NB4 (cell line): ENCODE results near the gene MGAM2.

Source experiments
- CTCF ChIP-seq: IDR thresholded peaks from one replicate; pipeline ENCODE4 v1.5.1; 2012; ENCODE audit warnings: low read depth, low read length
- MAX ChIP-seq: IDR thresholded peaks from 2 replicates; pipeline ENCODE4 v1.6.1; 2011; ENCODE audit warnings: low read depth, low read length
- POLR2A ChIP-seq: IDR thresholded peaks from 2 replicates; pipeline ENCODE4 v1.6.1; 2011; ENCODE audit warnings: mild to moderate bottlenecking; ENCODE audit not compliant: insufficient read length; ENCODE audit errors: extremely low read depth

GRCh38 chr7:142263598-142264380, 152.3 kb downstream of the MGAM2 start:
- TF ChIP-seq MAX (no peak), CTCF (no peak), POLR2A (no peak)
